ENCODE data around the gene CHMP4B. TPM values are rescaled to one million over a fixed set of nuclear protein-coding genes. Genes with fewer than 3 reads are reported as not detected.

The CHMP4B gene
- total RNA-seq, 1 donor, result 32.0 TPM

DNA sequence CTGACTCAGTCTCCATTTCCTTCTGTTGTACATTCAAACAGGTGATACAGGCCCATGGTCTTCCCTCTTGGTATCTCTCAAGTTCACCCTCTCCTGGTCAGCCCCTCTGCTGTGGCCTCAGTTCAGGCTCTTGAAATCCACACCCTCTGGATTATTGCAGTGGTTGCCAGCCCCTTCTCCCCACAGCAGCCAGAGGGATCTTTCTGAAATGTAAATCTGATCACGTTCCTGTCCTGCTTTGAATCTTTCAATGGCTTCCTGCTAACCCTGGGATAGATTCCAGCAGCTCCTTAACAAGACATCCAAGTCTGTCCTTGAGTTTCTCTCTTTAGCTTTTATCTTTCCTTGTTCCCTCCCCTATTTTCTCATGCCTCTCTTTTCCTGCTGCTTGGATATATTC, 22.2 kb downstream of the CHMP4B start:
- TF ChIP-seq, protein P1, sequence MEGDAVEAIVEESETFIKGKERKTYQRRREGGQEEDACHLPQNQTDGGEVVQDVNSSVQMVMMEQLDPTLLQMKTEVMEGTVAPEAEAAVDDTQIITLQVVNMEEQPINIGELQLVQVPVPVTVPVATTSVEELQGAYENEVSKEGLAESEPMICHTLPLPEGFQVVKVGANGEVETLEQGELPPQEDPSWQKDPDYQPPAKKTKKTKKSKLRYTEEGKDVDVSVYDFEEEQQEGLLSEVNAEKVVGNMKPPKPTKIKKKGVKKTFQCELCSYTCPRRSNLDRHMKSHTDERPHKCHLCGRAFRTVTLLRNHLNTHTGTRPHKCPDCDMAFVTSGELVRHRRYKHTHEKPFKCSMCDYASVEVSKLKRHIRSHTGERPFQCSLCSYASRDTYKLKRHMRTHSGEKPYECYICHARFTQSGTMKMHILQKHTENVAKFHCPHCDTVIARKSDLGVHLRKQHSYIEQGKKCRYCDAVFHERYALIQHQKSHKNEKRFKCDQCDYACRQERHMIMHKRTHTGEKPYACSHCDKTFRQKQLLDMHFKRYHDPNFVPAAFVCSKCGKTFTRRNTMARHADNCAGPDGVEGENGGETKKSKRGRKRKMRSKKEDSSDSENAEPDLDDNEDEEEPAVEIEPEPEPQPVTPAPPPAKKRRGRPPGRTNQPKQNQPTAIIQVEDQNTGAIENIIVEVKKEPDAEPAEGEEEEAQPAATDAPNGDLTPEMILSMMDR (IDR thresholded peaks at IDR 0.05; ENCODE audit: insufficient read depth, low read depth, low read length), result no peak
- H3K4me3 ChIP-seq (ENCODE audit: low read depth, low read length), result no peak overlapping the region
- DNase-seq (ENCODE audit: low read depth), result peak; percentile 43

DNA sequence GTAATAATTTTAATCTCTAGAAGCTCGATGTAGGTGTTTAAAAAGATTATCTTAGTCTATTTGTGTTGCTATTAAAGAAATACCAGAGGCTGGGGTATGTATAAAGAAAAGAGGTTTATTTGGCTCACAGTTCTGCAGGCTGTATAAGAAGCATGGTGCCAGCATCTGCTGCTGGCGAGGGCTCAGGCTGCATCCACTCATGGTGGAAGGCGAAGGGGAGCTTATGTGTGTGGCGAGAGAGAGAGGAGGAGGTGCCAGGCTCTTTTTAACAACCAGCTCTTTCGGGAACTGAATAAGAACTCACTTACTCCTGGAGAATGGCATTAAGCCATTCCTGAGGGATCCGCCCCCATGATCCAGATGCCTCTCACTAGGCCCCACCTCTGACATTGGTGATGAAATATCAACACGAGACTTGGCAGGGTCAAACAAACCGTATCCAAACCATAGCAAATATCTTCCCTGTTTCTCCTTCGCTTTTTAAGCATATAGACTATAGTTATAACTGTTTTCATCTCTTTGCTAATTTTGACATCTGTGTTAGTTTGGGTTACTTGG, 24.5 kb downstream of the CHMP4B start:
- peak; percentile 74 for DNase-seq (ENCODE audit: low read depth)
- TF ChIP-seq, protein P1 (IDR thresholded peaks at IDR 0.05; ENCODE audit: insufficient read depth, low read depth, low read length), result no peak
- no peak overlapping the region for H3K4me3 ChIP-seq (ENCODE audit: low read depth, low read length)

- no peak overlapping the region for H3K4me3 ChIP-seq (ENCODE audit: low read depth, low read length)
- TF ChIP-seq, protein P1 (IDR thresholded peaks at IDR 0.05; ENCODE audit: insufficient read depth, low read depth, low read length), result no peak
- peak; percentile 65 for DNase-seq (ENCODE audit: low read depth)
Observed at GRCh38 chr20:33836277-33836676, 25.1 kb downstream of the CHMP4B start.

- TF ChIP-seq, protein P1 (IDR thresholded peaks at IDR 0.05; ENCODE audit: insufficient read depth, low read depth, low read length), result no peak
- no peak for DNase-seq (ENCODE audit: low read depth)
- H3K4me3 ChIP-seq (ENCODE audit: low read depth, low read length), result no peak overlapping the region
Observed at GRCh38 chr20:33837096-33837830, 26.1 kb downstream of the CHMP4B start.

- TF ChIP-seq, protein P1 (IDR thresholded peaks at IDR 0.05; ENCODE audit: insufficient read depth, low read depth, low read length), result no peak
- H3K4me3 ChIP-seq (ENCODE audit: low read depth, low read length), result no peak overlapping the region
- no peak for DNase-seq (ENCODE audit: low read depth)
Observed at GRCh38 chr20:33838035-33838864, 27.1 kb downstream of the CHMP4B start.

DNA sequence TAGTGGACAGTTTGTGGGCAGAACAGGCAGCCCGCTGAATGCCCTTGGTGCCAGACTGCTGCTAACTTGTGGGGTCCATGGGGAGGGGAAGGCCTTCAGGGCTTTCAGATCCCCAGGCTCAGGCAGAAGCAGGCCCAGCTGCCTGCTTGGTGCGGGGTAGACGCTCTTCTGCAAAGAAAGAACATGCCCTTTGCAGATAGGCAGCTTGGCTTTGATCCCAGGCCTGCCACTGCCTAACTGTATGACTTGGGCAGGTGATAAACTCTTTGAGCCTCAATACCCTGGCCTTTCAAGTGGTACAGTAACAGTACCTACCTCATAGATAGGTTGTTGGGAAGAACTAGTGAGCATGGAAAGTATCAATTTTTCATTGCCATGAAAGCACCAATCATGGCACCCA, 28.4 kb downstream of the CHMP4B start:
- TF ChIP-seq, protein P1 (IDR thresholded peaks at IDR 0.05; ENCODE audit: insufficient read depth, low read depth, low read length), result no peak
- DNase-seq (ENCODE audit: low read depth), result no peak
- no peak overlapping the region for H3K4me3 ChIP-seq (ENCODE audit: low read depth, low read length)
